ENCODE results near the gene RBX1. TPM values are rescaled to one million over a fixed set of nuclear protein-coding genes. Genes with fewer than 3 reads are reported as not detected.

The RBX1 gene
- total and polyA plus RNA-seq, 2 experiments from 2014 or later = 31.7 to 340 TPM

DNA sequence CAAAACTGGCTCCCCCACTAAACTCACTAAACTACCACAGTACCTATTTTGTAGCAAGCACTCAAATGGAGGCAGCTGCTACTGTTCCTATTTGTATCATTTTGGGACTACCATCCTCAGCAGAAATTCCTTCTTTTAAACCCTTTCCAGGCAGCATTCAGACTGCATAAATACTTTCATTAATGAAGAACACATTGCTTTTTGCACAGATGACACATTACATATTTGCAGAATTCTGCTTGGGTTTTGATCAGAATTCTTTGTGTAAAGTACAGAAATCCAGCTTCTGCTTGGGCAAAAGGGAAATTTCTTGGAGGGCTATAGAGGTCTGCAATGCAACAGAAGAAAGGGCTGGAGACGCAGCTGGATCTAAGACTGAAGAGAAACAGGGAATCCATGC, 24.2 kb downstream of the RBX1 start (continued):
- TF ChIP-seq ZNF114 (CRISPR knock-in tag; IDR thresholded peaks at IDR 0.05) (no peak), EZH2phosphoT487 (IDR thresholded peaks at IDR 0.05; ENCODE audit: unreplicated experiment) (no peak), JUNB (IDR thresholded peaks at IDR 0.05; ENCODE audit: unreplicated experiment) (no peak), POLR2AphosphoS5 (IDR thresholded peaks at IDR 0.05; ENCODE audit: low read depth) (no peak), CREB1 (CRISPR knock-in tag; IDR thresholded peaks at IDR 0.05; ENCODE audit: low read depth) (no peak), EZH2 (IDR thresholded peaks at IDR 0.05; ENCODE audit: low read depth, unreplicated experiment) (no peak), ZNF331 (CRISPR knock-in tag; IDR thresholded peaks at IDR 0.05; ENCODE audit: low read depth) (no peak)
- TF ChIP-seq, protein P1, sequence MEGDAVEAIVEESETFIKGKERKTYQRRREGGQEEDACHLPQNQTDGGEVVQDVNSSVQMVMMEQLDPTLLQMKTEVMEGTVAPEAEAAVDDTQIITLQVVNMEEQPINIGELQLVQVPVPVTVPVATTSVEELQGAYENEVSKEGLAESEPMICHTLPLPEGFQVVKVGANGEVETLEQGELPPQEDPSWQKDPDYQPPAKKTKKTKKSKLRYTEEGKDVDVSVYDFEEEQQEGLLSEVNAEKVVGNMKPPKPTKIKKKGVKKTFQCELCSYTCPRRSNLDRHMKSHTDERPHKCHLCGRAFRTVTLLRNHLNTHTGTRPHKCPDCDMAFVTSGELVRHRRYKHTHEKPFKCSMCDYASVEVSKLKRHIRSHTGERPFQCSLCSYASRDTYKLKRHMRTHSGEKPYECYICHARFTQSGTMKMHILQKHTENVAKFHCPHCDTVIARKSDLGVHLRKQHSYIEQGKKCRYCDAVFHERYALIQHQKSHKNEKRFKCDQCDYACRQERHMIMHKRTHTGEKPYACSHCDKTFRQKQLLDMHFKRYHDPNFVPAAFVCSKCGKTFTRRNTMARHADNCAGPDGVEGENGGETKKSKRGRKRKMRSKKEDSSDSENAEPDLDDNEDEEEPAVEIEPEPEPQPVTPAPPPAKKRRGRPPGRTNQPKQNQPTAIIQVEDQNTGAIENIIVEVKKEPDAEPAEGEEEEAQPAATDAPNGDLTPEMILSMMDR (conservative IDR thresholded peaks at IDR 0.05; ENCODE audit: low read depth in 2 of 2) = no peak
- TF ChIP-seq, protein P2, sequence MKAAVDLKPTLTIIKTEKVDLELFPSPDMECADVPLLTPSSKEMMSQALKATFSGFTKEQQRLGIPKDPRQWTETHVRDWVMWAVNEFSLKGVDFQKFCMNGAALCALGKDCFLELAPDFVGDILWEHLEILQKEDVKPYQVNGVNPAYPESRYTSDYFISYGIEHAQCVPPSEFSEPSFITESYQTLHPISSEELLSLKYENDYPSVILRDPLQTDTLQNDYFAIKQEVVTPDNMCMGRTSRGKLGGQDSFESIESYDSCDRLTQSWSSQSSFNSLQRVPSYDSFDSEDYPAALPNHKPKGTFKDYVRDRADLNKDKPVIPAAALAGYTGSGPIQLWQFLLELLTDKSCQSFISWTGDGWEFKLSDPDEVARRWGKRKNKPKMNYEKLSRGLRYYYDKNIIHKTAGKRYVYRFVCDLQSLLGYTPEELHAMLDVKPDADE (IDR thresholded peaks at IDR 0.05) = no peak

DNA sequence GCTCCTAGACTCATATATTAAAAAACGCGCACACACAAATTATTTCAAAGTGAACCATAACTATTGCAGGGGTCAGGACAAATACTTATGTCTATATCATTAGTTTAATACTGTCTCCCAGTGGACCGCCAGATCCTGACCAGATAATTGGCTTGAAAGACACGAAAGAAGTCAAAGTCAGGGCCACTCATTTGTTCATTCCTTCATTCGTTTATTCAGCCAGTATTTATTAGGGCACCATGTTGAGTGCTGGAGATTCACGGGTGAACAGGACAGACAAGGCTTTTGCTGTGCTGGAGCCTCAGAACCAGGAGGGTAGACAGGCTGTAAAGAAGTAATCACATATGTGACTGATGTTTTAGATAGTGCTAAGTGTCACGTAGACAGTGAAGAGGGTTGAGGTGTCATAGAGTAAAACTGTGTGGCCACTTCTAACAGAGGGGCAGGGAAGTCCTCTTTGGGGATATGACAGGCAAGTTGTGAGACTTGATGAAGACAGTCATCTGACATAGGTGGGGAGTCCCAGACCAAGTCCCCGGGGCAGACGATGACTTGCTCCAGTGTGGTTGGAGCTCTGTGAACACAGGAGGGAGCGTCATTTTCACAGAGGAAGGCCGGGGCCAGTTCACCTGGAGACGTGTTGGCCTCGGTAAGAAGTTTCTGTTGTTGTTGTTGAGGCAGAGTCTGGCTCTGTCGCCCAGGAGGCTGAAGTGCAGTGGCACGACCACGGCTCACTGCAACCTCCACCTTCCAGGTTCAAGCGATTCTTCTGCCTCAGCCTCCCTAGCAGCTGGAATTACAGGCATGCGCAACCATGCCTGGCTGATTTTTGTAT, 25.9 kb downstream of the RBX1 start:
- H3K4me3 Mint-ChIP-seq = no peak overlapping the region
- H4K20me1 ChIP-seq (replicated peaks; ENCODE audit: insufficient read depth) = no peaks in the 10 kb centered on the region
- ATAC-seq (no peak), DNase-seq (ENCODE audit: low spot score) (no peak)
- TF ChIP-seq, protein P2 (IDR thresholded peaks at IDR 0.05) = no peak
- no peak for TF ChIP-seq STAT1 (IDR thresholded peaks at IDR 0.05; ENCODE audit: unreplicated experiment)
- peaks cover 10% of the 10 kb centered on the region; the same call in 2 of the 3 replicates for H3K36me3 Mint-ChIP-seq (ENCODE audit: low read depth)
- no peak overlapping the region for H3K4me3 ChIP-seq
- no peaks in the 10 kb centered on the region for H3F3A ChIP-seq (replicated peaks; ENCODE audit: low read depth)
- no peak overlapping the region for H3K4me2 ChIP-seq
- no peak overlapping the region for H3K27ac Mint-ChIP-seq
- no peaks in the 10 kb centered on the region for H3K9me3 Mint-ChIP-seq
- H3K27me3 Mint-ChIP-seq (ENCODE audit: insufficient read depth, low read depth, poor library complexity) = peaks cover 3% of the 10 kb centered on the region
- no peaks in the 10 kb centered on the region for H3K79me2 ChIP-seq (replicated peaks; ENCODE audit: insufficient read depth)
- no peaks in the 10 kb centered on the region for H3K9me2 ChIP-seq (ENCODE audit: insufficient read depth)
- no peak overlapping the region for H2AFZ ChIP-seq
- no peaks in the 10 kb centered on the region for H3K27me3 ChIP-seq (ENCODE audit: insufficient read depth)
- H3K36me3 ChIP-seq (ENCODE audit: insufficient read depth) = no peaks in the 10 kb centered on the region; the same call in 1 of the 2 replicates
- H3K4me1 ChIP-seq (ENCODE audit: insufficient read depth) = no peaks in the 10 kb centered on the region
- H3K27ac ChIP-seq (ENCODE audit: low read depth) = no peak overlapping the region
- no peaks in the 10 kb centered on the region for H3K4me1 Mint-ChIP-seq
